ENCODE data around the gene SLC6A16. TPM values are rescaled to one million over a fixed set of nuclear protein-coding genes. Genes with fewer than 3 reads are reported as not detected.

The SLC6A16 gene
- total RNA-seq, 1 experiment from 2014 or later, result 3.2 TPM

DNA sequence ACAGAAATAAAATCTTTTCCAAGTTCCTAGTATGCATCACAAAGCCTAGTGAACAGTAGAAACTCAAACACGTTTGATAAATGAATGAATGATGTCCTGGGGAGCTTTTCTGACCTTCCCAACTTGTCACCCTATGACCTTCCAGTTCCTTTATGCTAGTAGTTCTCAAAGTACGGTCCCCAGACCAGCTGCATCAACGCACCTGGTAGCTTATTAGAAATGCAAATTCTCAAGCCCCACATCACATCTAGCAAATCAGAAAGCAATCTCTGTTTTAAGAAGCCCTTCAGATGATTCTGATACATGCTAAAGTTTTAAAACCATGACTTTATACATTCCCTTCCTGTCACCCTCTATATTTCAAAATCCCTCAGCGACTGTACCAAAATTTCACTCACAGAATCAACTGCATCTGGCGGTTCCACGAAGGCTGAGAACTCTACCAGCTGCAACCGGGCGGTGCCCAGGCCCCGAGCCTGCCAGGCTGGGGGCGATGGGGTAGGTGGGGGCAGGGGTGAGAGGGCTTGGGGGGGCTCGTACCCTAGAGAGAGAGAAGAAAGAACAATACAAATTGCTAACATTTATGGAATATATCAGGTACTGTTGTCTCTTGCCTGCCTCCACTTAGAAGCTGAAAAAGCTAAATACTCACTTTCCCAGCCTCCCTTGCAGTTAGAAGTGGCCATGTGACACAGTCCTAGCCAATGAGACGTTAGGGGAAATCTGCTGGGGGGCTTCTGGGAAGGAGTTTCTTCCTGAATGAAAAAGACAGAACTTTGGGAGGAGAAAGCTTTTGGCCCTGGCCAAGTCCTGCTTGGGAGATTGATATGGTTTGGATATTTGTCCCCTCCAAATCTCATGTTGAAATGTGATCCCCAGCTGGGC lies 23.6 kb upstream of the SLC6A16 start:
- H3K27ac Mint-ChIP-seq, result peak overlapping the region in 2 of 3 experiments; percentile 86 to 94; a peak in 5 of 7 replicates
- Histone ChIP-seq H2AFZ (ENCODE audit: low read length) (no peak overlapping the region), H2AK5ac (ENCODE audit: insufficient read length, low read length) (no peak overlapping the region), H2BK15ac (ENCODE audit: low read depth, low read length) (no peak overlapping the region), H3K4me1 (ENCODE audit: insufficient read depth, low read length) (no peaks in the 10 kb centered on the region), H4K8ac (replicated peaks; ENCODE audit: insufficient read length, low read depth, low read length) (no peak overlapping the region), H3K14ac (ENCODE audit: insufficient read depth, low read length) (no peak overlapping the region), H3K27ac (ENCODE audit: insufficient read length, low read depth, low read length) (no peak overlapping the region), H3T11ph (ENCODE audit: low read length) (no peak overlapping the region), H2BK5ac (ENCODE audit: insufficient read length, low read length) (no peak overlapping the region), H3K23me2 (ENCODE audit: insufficient read length, low read depth, low read length, poor library complexity, severe bottlenecking) (no peaks in the 10 kb centered on the region), H3K9me3 (ENCODE audit: control insufficient read depth, low read depth, low read length) (no peaks in the 10 kb centered on the region), H3K9ac (ENCODE audit: extremely low read depth, insufficient read length, low read length) (no peak overlapping the region), H4K20me1 (ENCODE audit: control insufficient read depth, insufficient read depth, insufficient read length) (no peaks in the 10 kb centered on the region), H4K91ac (ENCODE audit: insufficient read length, low read depth, low read length) (no peak overlapping the region), H3K79me2 (ENCODE audit: insufficient read depth, low read length) (no peaks in the 10 kb centered on the region), H3K56ac (ENCODE audit: insufficient read length, low read depth, low read length) (no peak overlapping the region), H3K23ac (ENCODE audit: insufficient read length, low read depth, low read length) (no peak overlapping the region), H2BK12ac (ENCODE audit: insufficient read length, low read depth, low read length) (no peak overlapping the region), H3K4me2 (ENCODE audit: insufficient read depth, insufficient read length, low read length) (no peak overlapping the region), H3K79me1 (ENCODE audit: insufficient read depth, low read depth, low read length, poor library complexity, severe bottlenecking) (no peaks in the 10 kb centered on the region), H2BK20ac (ENCODE audit: low read depth, low read length, poor library complexity, severe bottlenecking) (no peak overlapping the region), H3K18ac (ENCODE audit: insufficient read length, low read depth, low read length) (no peak overlapping the region), H2BK120ac (ENCODE audit: low read depth, low read length, poor library complexity, severe bottlenecking) (no peak overlapping the region), H3K4ac (ENCODE audit: low read depth, low read length) (no peak overlapping the region), H3K27me3 (ENCODE audit: insufficient read depth, low read length) (no peaks in the 10 kb centered on the region), H4K5ac (ENCODE audit: insufficient read length, low read depth, low read length) (no peak overlapping the region)
- no peak for DNase-seq
- H3K27me3 Mint-ChIP-seq (ENCODE audit: low read depth), result no peaks in the 10 kb centered on the region
- no CpG with 5 or more reads among the region's 12 CpGs for WGBS (ENCODE audit: extremely low coverage, insufficient read length, low lambda C conversion rate)
- peaks cover 3 to 4% of the 10 kb centered on the region in 2 experiments; a peak in 2 of 4 replicates for H3K4me1 Mint-ChIP-seq
- H3K4me3 Mint-ChIP-seq, result no peak overlapping the region; a peak in 2 of 5 replicates
- TF ChIP-seq, protein P1, sequence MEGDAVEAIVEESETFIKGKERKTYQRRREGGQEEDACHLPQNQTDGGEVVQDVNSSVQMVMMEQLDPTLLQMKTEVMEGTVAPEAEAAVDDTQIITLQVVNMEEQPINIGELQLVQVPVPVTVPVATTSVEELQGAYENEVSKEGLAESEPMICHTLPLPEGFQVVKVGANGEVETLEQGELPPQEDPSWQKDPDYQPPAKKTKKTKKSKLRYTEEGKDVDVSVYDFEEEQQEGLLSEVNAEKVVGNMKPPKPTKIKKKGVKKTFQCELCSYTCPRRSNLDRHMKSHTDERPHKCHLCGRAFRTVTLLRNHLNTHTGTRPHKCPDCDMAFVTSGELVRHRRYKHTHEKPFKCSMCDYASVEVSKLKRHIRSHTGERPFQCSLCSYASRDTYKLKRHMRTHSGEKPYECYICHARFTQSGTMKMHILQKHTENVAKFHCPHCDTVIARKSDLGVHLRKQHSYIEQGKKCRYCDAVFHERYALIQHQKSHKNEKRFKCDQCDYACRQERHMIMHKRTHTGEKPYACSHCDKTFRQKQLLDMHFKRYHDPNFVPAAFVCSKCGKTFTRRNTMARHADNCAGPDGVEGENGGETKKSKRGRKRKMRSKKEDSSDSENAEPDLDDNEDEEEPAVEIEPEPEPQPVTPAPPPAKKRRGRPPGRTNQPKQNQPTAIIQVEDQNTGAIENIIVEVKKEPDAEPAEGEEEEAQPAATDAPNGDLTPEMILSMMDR (conservative IDR thresholded peaks at IDR 0.05), result no peak
- peaks cover 81 to 98% (median 94%) of the 10 kb centered on the region in 3 experiments for H3K36me3 Mint-ChIP-seq (ENCODE audit: insufficient read depth in 1 of 3, low read depth in 3 of 3)
- H3K9me3 Mint-ChIP-seq, result no peaks in the 10 kb centered on the region
